Measurements from ENCODE around the gene CAPS. TPM values are rescaled to one million over a fixed set of nuclear protein-coding genes. Genes with fewer than 3 reads are reported as not detected.
"Not testable (repeated sequence)": the region's sequence is repeated elsewhere in the genome, so short reads cannot be mapped to it uniquely, and the experiment has no call there.

CAPS gene
- total RNA-seq, 4 donors from 2014 or later = 24.6 to 57.3 (median 38.0) TPM

GRCh38 chr19:5880196-5880595 is 33.9 kb upstream of the CAPS start:
- no peaks in the 10 kb centered on the region for H3K9me3 ChIP-seq
- TF ChIP-seq EP300 (IDR thresholded peaks at IDR 0.05; ENCODE audit: low read depth) (no peak), POLR2A (IDR thresholded peaks at IDR 0.05) (no peak), CTCF (IDR thresholded peaks at IDR 0.05) (no peak), POLR2AphosphoS5 (IDR thresholded peaks at IDR 0.05) (no peak)
- H3K4me1 ChIP-seq = peaks cover 12 to 15% (median 13%) of the 10 kb centered on the region in 4 donors
- DNase-seq = no peak
- in situ Hi-C loops (cut with MboI; ENCODE audit: low pct_ligation_motif_present in 1 of 4, low pct_unique_long_range_greater_than_20kb in 1 of 4, low sequenced_read_pairs in 3 of 4) (loop anchor here in 2 of 4 donors (10.0 kb wide), 2 partner anchors 65 to 75 kb away; partner anchors contain the start of gene NRTN (in 1 of the 2)), intact Hi-C loops (cut with DNase I; ENCODE audit: low total_unique reads) (no loop called here)
- H3K27me3 ChIP-seq = peaks cover 45% of the 10 kb centered on the region
- H3K27ac ChIP-seq = peak overlapping the region; percentile 61 to 84 (median 75)
- WGBS, 2 donors (ENCODE audit: low coverage in 1 of 2) = 0 to 30% methylated on average over 1 to 6 of the region's 6 CpGs
- H3K4me3 ChIP-seq = no peak overlapping the region
- no peaks in the 10 kb centered on the region for H3K36me3 ChIP-seq

GRCh38 chr19:5880604-5881078 is 33.4 kb upstream of the CAPS start:
- TF ChIP-seq CTCF (IDR thresholded peaks at IDR 0.05) (no peak), POLR2AphosphoS5 (IDR thresholded peaks at IDR 0.05) (peak; percentile 41 to 51 (median 45)), POLR2A (IDR thresholded peaks at IDR 0.05) (no peak), EP300 (IDR thresholded peaks at IDR 0.05; ENCODE audit: low read depth) (peak; percentile 62)
- WGBS, 2 donors (ENCODE audit: low coverage in 1 of 2) = 18 to 60% methylated on average over 1 to 15 of the region's 15 CpGs
- in situ Hi-C loops (cut with MboI; ENCODE audit: low pct_ligation_motif_present in 1 of 4, low pct_unique_long_range_greater_than_20kb in 1 of 4, low sequenced_read_pairs in 3 of 4) = loop anchor here in 2 of 4 donors (10.0 kb wide), 2 partner anchors 66 to 76 kb away; partner anchors contain the start of gene NRTN (in 1 of the 2)
- DNase-seq = peak; percentile 74
- peak overlapping the region; percentile 63 to 84 (median 75) for H3K27ac ChIP-seq
- no peaks in the 10 kb centered on the region for H3K9me3 ChIP-seq
- H3K27me3 ChIP-seq = peaks cover 45% of the 10 kb centered on the region
- H3K4me3 ChIP-seq = no peak overlapping the region
- H3K4me1 ChIP-seq = peaks cover 12 to 15% (median 13%) of the 10 kb centered on the region in 4 donors
- intact Hi-C loops (cut with DNase I; ENCODE audit: low total_unique reads) = no loop called here
- H3K36me3 ChIP-seq = no peaks in the 10 kb centered on the region

- H3K27ac ChIP-seq = peak overlapping the region; percentile 63 to 82 (median 70)
- no peaks in the 10 kb centered on the region for H3K36me3 ChIP-seq
- peaks cover 45% of the 10 kb centered on the region for H3K27me3 ChIP-seq
- peaks cover 12 to 15% (median 13%) of the 10 kb centered on the region in 4 donors for H3K4me1 ChIP-seq
- no peaks in the 10 kb centered on the region for H3K9me3 ChIP-seq
- in situ Hi-C loops (cut with MboI; ENCODE audit: low pct_ligation_motif_present in 1 of 4, low pct_unique_long_range_greater_than_20kb in 1 of 4, low sequenced_read_pairs in 3 of 4) (loop anchor here in 2 of 4 donors (10.0 kb wide), 2 partner anchors 67 to 77 kb away; partner anchors contain the start of gene NRTN (in 1 of the 2)), intact Hi-C loops (cut with DNase I; ENCODE audit: low total_unique reads) (no loop called here)
- no peak overlapping the region for H3K4me3 ChIP-seq
- DNase-seq = no peak
- WGBS, 2 donors (ENCODE audit: low coverage in 1 of 2) = 53 to 56% methylated on average over 2 to 19 of the region's 19 CpGs
- TF ChIP-seq POLR2A (IDR thresholded peaks at IDR 0.05) = no peak
These were observed 32.3 kb upstream of the CAPS start for GRCh38 chr19:5881543-5882299.

GRCh38 chr19:5882421-5882968 is 31.6 kb upstream of the CAPS start:
- Histone ChIP-seq H3K27me3 (peaks cover 42% of the 10 kb centered on the region), H3K27ac (peak overlapping the region; percentile 43 to 82 (median 67)), H3K4me1 (peaks cover 12 to 15% (median 13%) of the 10 kb centered on the region in 4 donors), H3K4me3 (no peak overlapping the region), H3K36me3 (no peaks in the 10 kb centered on the region), H3K9me3 (no peaks in the 10 kb centered on the region)
- intact Hi-C loops (cut with DNase I; ENCODE audit: low total_unique reads) = no loop called here
- TF ChIP-seq POLR2A (IDR thresholded peaks at IDR 0.05) = no peak
- no peak for TF ChIP-seq POLR2AphosphoS5 (IDR thresholded peaks at IDR 0.05)
- TF ChIP-seq CTCF (IDR thresholded peaks at IDR 0.05) = no peak
- no peak for TF ChIP-seq EP300 (IDR thresholded peaks at IDR 0.05; ENCODE audit: low read depth)
- DNase-seq = no peak
- in situ Hi-C loops (cut with MboI; ENCODE audit: low pct_ligation_motif_present in 1 of 4, low pct_unique_long_range_greater_than_20kb in 1 of 4, low sequenced_read_pairs in 3 of 4) = loop anchor here in 2 of 4 donors (10.0 kb wide), 2 partner anchors 68 to 78 kb away; partner anchors contain the start of gene NRTN (in 1 of the 2)
- WGBS, 2 donors (ENCODE audit: low coverage in 1 of 2) = 20 to 58% methylated on average over 1 to 9 of the region's 9 CpGs

- H3K4me3 ChIP-seq; H3K36me3 ChIP-seq; DNase-seq; intact Hi-C loops (cut with DNase I; ENCODE audit: low total_unique reads); H3K9me3 ChIP-seq: not testable (repeated sequence)
- Histone ChIP-seq H3K27me3 (peaks cover 34% of the 10 kb centered on the region), H3K4me1 (peaks cover 12 to 15% (median 13%) of the 10 kb centered on the region in 4 donors), H3K27ac (peak overlapping the region in 3 of 4 donors; percentile 34 to 58 (median 37))
- WGBS, 2 donors (ENCODE audit: low coverage in 1 of 2) = 63 to 86% methylated on average over 8 to 13 of the region's 13 CpGs
- in situ Hi-C loops (cut with MboI; ENCODE audit: low pct_ligation_motif_present in 1 of 4, low pct_unique_long_range_greater_than_20kb in 1 of 4, low sequenced_read_pairs in 3 of 4) = loop anchor here in 2 of 4 donors (10.0 kb wide), 2 partner anchors 69 to 79 kb away; partner anchors contain the start of gene NRTN (in 1 of the 2)
These were observed 30.7 kb upstream of the CAPS start for GRCh38 chr19:5883157-5883873.

- intact Hi-C loops (cut with DNase I; ENCODE audit: low total_unique reads); DNase-seq; H3K36me3 ChIP-seq; H3K27ac ChIP-seq; H3K4me3 ChIP-seq; H3K9me3 ChIP-seq: not testable (repeated sequence)
- Histone ChIP-seq H3K27me3 (peaks cover 29% of the 10 kb centered on the region), H3K4me1 (peaks cover 12 to 14% (median 12%) of the 10 kb centered on the region in 4 donors)
- in situ Hi-C loops (cut with MboI; ENCODE audit: low pct_ligation_motif_present in 1 of 4, low pct_unique_long_range_greater_than_20kb in 1 of 4, low sequenced_read_pairs in 3 of 4) = loop anchor here in 2 of 4 donors (10.0 kb wide), 2 partner anchors 69 to 79 kb away; partner anchors contain the start of gene NRTN (in 1 of the 2)
- WGBS, 2 donors (ENCODE audit: low coverage in 1 of 2) = 68 to 74% methylated on average over 11 of the region's 11 CpGs
These were observed 29.8 kb upstream of the CAPS start for GRCh38 chr19:5884065-5884811.
